Fibroblast of gingiva (primary cell): ENCODE data around the gene KCTD13.
"Not testable (repeated sequence)": the region's sequence is repeated elsewhere in the genome, so short reads cannot be mapped to it uniquely, and the experiment has no call there.

Experiments
- DNase-seq: peaks from one replicate; pipeline ENCODE4 v3.0.0-alpha.2; 2011; ENCODE audit warnings: low read depth

KCTD13 gene

DNA sequence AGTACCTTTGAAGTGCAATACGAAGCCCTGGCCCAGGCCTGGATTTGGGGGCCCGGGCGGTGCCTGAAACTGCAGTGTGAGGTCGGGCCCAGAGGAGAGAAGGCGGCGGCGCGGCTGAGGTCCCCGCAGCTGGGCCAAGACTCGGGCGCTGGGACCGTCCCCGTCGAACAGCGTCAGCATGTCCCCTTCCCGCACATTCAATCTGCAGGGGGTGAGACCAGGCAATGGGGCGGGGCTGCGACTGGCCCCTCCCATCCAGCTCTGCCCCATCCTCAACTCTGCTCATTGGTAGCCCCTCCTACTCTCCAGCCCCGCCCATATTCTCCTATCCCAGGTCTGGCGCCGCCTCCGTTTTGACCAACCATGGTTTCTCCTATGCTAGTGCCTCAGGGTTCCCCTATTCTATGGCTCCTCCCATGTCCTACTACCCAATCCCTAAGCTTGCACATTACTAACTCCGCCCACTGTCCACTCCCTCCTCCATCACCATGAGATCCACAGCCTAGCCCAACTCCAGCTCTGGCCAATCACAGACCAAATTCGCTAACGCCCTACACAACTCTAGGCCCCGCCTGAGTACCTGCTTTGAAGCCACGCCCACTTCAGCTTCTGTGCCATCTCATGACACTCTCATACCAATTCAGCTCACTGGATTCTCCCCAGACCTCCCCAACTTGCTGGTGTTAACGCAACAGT, 48.6 kb downstream of the KCTD13 start:
- DNase-seq = no peak

DNA sequence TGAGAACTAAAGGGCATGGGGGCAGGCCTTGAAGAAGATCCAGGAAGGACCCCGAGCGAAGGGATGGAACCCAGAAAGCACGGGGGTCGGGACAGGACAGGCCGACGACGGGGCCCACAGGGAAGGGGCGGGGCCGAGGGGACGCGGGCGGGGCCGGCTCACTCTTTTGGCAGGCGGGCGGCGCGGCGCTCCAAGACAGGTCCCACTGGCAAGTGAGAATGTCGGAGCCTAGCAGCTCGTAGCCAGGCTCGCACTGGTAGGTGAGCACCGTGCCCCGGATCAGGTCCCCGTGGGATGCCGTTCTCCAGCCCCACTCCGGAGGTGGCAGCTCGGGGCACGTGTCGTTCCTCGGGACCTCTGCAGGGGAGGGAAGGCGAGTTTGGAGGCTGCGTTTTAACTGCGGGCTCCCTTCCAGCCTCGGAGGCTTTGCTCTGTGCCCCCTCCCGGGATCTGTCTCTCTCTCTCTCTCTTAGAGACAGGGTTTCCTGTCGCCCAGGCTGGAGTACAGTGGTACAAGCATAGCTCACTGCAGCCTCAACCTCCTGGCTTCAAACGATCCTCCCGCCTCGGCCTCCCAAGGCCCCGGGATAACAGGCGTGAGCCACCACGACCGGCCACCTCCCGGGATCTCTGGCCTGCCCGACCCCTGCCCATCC, 49.3 kb downstream of the KCTD13 start:
- DNase-seq = no peak

DNA sequence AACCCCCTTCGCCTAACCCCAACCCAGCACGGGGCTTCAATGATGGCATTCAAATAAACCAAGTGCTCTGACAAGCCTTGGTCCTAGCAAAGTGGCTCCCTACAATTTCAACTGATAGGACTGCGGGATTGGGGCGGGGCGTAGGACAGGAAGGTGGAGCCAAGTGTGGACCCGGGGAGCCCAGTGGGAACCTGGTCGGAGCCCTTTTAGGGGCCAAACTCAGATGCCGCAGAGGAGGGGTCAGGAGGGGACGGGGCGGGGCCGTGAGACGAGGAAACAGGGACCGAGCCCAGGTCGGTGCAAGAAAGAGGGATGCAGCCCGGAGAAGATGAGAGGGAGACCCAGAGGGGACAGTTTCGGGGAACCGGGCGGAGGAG, 49.8 kb downstream of the KCTD13 start:
- DNase-seq = no peak

GRCh38 chr16:29875206-29875605, 50.8 kb downstream of the KCTD13 start:
- DNase-seq = no peak

GRCh38 chr16:29873319-29873718, 52.7 kb downstream of the KCTD13 start:
- no peak for DNase-seq

DNA sequence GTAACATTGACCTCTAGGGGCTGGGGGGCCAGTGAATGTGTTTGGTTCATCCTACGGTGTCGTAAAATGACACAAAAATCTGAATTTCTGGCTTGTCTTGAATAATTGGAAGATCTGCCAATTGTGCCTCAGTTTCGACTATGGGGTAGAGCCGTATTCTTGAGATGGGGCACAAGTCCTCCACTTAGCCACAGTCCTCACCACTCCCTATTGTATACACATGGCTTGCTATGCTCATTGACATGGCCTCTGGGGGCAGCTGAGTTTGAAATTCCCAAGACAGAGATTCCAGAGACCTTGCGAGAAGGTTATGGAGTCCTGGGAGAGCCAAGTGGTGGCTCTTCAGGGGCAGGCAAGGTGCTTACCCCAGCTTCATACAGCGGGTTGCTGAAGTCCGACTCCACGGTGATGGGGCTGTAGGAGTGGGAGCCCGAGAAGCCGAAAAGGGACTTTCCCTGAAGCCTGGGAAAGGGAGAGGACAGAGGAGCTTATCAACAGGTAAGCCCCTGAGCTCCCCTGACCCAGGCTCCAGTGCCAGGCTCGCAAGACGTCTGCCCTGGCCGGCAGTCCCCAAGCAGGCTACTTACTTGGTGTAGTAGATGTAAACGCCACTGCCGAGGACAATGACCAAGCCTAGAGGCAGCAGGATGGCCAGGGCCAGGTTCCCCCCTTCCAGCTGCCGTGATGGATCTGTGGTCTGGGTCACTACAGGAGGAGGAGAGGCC, 54.0 kb downstream of the KCTD13 start:
- DNase-seq = no peak

DNA sequence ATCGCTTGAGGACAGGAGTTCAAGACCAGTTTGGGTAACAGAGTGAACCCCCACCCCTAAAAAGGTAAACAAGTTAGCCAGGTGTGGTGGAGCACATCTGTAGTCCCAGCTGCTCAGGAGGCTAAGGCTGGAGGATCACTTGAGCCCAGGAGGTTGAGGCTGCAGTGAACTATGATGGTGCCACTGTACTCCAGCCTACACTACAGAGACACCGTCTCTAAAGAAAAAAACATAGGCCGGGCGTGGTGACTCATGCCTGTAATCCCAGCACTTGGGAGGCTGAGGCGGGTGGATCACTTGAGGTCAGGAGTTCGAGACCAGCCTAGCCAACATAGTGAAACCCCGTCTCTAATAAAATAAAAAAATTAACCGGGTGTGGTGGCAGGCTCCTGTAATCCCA, 57.0 kb downstream of the KCTD13 start:
- DNase-seq = not testable (repeated sequence)

DNA sequence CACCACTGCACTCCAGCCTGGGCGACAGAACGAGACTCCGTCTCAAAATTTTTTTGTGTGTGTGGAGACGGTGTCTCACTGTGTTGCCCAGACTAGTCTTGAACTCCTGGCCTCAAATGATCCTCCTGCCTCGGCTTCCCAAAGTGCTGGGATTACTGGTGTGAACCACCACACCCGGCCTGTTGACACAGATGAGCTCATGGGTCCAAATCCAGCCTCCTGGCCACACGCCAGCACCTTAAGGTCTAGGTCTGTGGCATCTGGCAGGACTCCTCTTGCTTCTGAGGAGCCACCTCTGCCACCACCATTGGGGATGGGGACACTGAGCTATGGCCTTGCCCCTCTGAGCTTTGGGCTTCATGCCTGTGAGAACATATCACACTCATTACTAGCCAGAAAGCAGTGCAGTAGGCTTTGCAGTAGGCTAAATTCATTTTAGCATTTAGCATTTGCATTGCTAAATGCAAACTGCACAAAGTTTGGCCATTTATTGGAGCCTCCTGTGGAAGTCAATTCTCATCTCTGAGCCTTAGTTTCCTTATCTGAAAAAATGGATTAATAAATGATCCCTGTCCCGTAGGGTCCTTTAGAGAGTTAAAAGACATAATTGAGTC, 57.5 kb downstream of the KCTD13 start:
- DNase-seq = no peak

DNA sequence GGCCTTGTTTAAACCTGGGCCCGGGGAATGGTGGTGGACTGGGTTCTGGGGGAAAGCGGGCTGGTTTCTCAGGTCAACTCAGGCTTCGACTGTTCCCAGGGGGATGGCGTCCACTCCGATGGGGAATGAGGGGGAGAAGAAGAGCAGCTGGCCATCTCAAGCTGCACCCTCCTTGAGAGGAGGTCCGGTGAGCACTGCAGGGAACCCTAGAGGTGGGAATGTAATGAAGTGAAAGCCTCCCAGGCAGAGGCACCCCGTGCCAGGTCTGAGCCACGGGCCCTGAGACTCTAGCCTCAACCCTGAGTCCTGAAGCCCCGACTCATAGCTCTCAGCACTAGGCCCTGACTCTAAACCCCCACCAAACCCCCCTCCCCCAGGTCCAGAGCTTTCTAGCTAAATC, 61.8 kb downstream of the KCTD13 start:
- no peak for DNase-seq

DNA sequence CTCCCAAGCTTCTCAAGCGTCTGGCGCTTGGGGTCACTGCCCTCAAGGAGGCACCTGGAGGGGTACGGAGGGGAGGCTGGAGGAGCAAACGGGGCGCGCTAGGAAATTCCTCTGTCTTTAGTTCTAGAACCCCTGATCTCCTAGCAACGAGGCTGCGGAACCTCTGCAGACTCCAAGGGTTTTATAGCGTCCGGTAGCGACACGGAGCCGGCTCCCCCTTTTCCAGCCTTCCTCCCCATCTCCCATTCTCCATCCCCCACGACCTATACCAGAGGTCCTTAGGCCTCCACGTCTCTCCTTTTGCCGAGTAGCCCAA, 62.4 kb downstream of the KCTD13 start:
- DNase-seq = no peak

DNA sequence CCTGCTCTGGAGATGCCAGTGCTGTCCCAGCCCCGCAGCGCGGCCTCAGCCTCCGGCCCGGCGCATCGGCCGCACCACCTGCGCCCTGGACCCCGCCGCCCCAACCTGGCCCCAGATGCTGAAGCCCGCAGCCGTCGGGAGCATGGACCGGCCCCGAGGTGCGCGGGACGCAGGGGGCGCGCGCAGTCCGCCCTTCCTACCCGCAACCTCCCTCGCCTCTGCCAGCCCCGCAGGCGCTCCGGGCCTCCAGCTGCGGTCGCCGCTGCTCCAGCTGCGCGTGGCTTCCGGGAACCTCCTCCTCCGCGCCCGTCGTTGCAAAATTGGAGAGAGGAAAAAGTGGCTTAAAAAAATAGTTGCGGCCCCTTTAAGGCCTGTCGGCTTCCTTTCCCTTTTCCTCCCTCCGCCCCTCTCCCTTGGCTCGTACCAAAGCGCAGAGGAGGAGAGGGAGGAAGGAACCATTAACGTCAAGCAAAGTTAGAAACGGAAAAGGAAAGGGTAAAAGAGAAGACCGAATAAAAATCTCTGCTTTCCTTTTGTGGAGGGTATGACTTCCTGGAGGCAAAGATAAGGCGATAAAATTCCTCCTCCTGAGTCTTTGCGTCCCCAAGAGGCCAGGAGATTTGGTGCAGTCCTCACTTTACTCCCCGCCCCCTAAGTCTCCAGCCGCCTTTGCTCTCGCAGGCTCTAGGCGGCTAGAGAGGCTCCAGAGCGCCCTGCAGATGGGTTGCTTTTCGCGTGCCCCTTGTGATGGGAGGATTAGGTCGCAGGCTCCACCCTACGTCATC, 63.0 kb downstream of the KCTD13 start, which contains the start of gene CDIPT:
TSS of gene CDIPT (minus strand) at position 343 of the 785 bp plus-strand sequence. CDS start 369 bp downstream, outside the sequence.
- DNase-seq = peak; percentile 97

DNA sequence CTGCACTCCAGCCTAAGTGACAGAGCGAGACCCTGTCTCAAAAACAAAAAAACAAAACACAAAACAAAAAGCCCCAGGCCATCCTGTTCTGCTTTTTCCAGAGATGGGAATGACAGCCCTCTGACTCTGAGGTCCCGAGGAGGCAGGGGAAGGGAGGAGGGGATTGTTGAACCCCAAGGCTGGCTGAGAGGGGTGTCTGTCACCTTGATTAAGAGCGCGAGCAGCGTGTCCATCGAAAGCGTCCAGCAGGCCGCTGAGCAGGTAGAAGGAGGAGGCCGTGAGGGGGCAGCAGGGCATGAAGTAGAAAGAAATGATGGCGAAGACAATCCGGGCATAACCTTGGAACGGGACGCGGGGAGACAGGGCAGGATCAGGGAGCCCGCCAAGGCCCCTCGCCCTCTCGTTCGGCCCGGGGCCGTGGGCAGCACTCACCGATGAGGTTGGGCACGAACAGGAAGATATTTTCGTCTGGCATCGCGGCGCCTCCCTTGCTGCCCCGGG, 63.6 kb downstream of the KCTD13 start:
- DNase-seq = no peak

DNA sequence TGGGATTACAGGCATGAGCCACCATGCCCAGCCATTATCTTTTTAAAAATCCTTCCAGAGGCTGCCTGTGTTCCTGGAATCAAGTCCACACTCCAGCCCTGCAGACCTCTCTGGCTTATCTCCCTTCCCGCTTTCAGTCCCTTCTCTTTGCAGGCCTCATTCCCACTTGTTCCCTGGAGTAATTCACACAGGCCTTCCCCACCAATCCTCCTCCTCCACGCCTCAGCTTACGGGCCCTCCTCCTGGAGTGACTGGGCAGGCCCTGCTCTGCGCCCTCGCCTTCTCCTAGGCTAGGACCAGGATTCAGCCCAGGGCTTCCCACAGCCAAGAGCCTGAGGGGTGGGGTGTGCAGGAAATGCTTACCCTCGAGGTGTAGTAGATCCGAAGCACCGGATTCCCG, 65.8 kb downstream of the KCTD13 start:
- no peak for DNase-seq

GRCh38 chr16:29858974-29859373, 67.1 kb downstream of the KCTD13 start:
- DNase-seq = no peak

GRCh38 chr16:29858149-29858849, 67.7 kb downstream of the KCTD13 start:
- DNase-seq = no peak

- peak; percentile 94 for DNase-seq
Measured at GRCh38 chr16:29857133-29857760, 68.8 kb downstream of the KCTD13 start.
